ENCODE data around the gene CASP6.

The CASP6 gene

GRCh38 chr4:109675181-109675580, 28.1 kb downstream of the CASP6 start:
- Histone ChIP-seq H3K27ac (ENCODE audit: low read depth, low read length) (no peak overlapping the region), H3K36me3 (ENCODE audit: control insufficient read depth, insufficient read depth, low read length) (no peaks in the 10 kb centered on the region), H2BK120ac (ENCODE audit: low read depth, low read length) (no peak overlapping the region), H3K4me3 (ENCODE audit: low read length) (no peak overlapping the region), H4K8ac (ENCODE audit: low read depth, low read length) (no peak overlapping the region), H3K79me1 (ENCODE audit: low read length) (no peaks in the 10 kb centered on the region), H3K23ac (ENCODE audit: low read length) (no peak overlapping the region), H3K18ac (ENCODE audit: low read length) (no peak overlapping the region), H3K56ac (ENCODE audit: low read length) (no peak overlapping the region), H2BK5ac (ENCODE audit: low read length) (no peak overlapping the region), H3K4ac (ENCODE audit: low read depth, low read length) (no peak overlapping the region), H4K5ac (ENCODE audit: low read length) (no peak overlapping the region), H3K27me3 (ENCODE audit: insufficient read depth, low read length, poor library complexity) (no peaks in the 10 kb centered on the region), H3K4me2 (ENCODE audit: low read length) (no peak overlapping the region), H2BK15ac (replicated peaks; ENCODE audit: low read depth) (no peak overlapping the region), H2AK5ac (ENCODE audit: low read length) (no peak overlapping the region), H3K4me1 (ENCODE audit: control insufficient read depth, low read depth, low read length) (no peaks in the 10 kb centered on the region), H3K9ac (ENCODE audit: low read length) (no peak overlapping the region), H3K79me2 (ENCODE audit: control insufficient read depth, insufficient read depth, low read length) (no peaks in the 10 kb centered on the region)
- no CpG with 5 or more reads among the region's 3 CpGs for WGBS (ENCODE audit: extremely low coverage, insufficient coverage, low lambda C conversion rate)
- DNase-seq = no peak

GRCh38 chr4:109673303-109673702, 29.9 kb downstream of the CASP6 start:
- Histone ChIP-seq H2BK5ac (ENCODE audit: low read length) (no peak overlapping the region), H2BK120ac (ENCODE audit: low read depth, low read length) (no peak overlapping the region), H3K79me1 (ENCODE audit: low read length) (no peaks in the 10 kb centered on the region), H3K4me1 (ENCODE audit: control insufficient read depth, low read depth, low read length) (no peaks in the 10 kb centered on the region), H2BK15ac (replicated peaks; ENCODE audit: low read depth) (no peak overlapping the region), H4K5ac (ENCODE audit: low read length) (no peak overlapping the region), H3K56ac (ENCODE audit: low read length) (no peak overlapping the region), H3K27ac (ENCODE audit: low read depth, low read length) (no peak overlapping the region), H3K27me3 (ENCODE audit: insufficient read depth, low read length, poor library complexity) (no peaks in the 10 kb centered on the region), H3K4ac (ENCODE audit: low read depth, low read length) (no peak overlapping the region), H3K23ac (ENCODE audit: low read length) (no peak overlapping the region), H2AK5ac (ENCODE audit: low read length) (no peak overlapping the region), H3K4me2 (ENCODE audit: low read length) (no peak overlapping the region), H4K8ac (ENCODE audit: low read depth, low read length) (no peak overlapping the region), H3K4me3 (ENCODE audit: low read length) (no peak overlapping the region), H3K9ac (ENCODE audit: low read length) (no peak overlapping the region), H3K36me3 (ENCODE audit: control insufficient read depth, insufficient read depth, low read length) (no peaks in the 10 kb centered on the region), H3K79me2 (ENCODE audit: control insufficient read depth, insufficient read depth, low read length) (no peaks in the 10 kb centered on the region), H3K18ac (ENCODE audit: low read length) (no peak overlapping the region)
- WGBS (ENCODE audit: extremely low coverage, insufficient coverage, low lambda C conversion rate) = no CpG with 5 or more reads among the region's 1 CpG
- DNase-seq = no peak

GRCh38 chr4:109672169-109672930, 30.9 kb downstream of the CASP6 start:
- H3K79me1 ChIP-seq (ENCODE audit: low read length) = no peaks in the 10 kb centered on the region
- H3K4me1 ChIP-seq (ENCODE audit: control insufficient read depth, low read depth, low read length) = no peaks in the 10 kb centered on the region
- H3K4me3 ChIP-seq (ENCODE audit: low read length) = no peak overlapping the region
- H3K79me2 ChIP-seq (ENCODE audit: control insufficient read depth, insufficient read depth, low read length) = no peaks in the 10 kb centered on the region
- no peak overlapping the region for H3K18ac ChIP-seq (ENCODE audit: low read length)
- no peak overlapping the region for H3K9ac ChIP-seq (ENCODE audit: low read length)
- H4K8ac ChIP-seq (ENCODE audit: low read depth, low read length) = no peak overlapping the region
- no peak for DNase-seq
- H2BK15ac ChIP-seq (replicated peaks; ENCODE audit: low read depth) = no peak overlapping the region
- H3K4ac ChIP-seq (ENCODE audit: low read depth, low read length) = no peak overlapping the region
- H2BK120ac ChIP-seq (ENCODE audit: low read depth, low read length) = no peak overlapping the region
- H2BK5ac ChIP-seq (ENCODE audit: low read length) = no peak overlapping the region
- no peaks in the 10 kb centered on the region for H3K36me3 ChIP-seq (ENCODE audit: control insufficient read depth, insufficient read depth, low read length)
- H3K56ac ChIP-seq (ENCODE audit: low read length) = no peak overlapping the region
- no peak overlapping the region for H3K27ac ChIP-seq (ENCODE audit: low read depth, low read length)
- H3K4me2 ChIP-seq (ENCODE audit: low read length) = no peak overlapping the region
- no peak overlapping the region for H3K23ac ChIP-seq (ENCODE audit: low read length)
- no peak overlapping the region for H2AK5ac ChIP-seq (ENCODE audit: low read length)
- no peaks in the 10 kb centered on the region for H3K27me3 ChIP-seq (ENCODE audit: insufficient read depth, low read length, poor library complexity)
- H4K5ac ChIP-seq (ENCODE audit: low read length) = no peak overlapping the region

GRCh38 chr4:109671350-109671749, 31.9 kb downstream of the CASP6 start:
- no peaks in the 10 kb centered on the region for H3K36me3 ChIP-seq (ENCODE audit: control insufficient read depth, insufficient read depth, low read length)
- H4K5ac ChIP-seq (ENCODE audit: low read length) = no peak overlapping the region
- DNase-seq = no peak
- no peak overlapping the region for H3K27ac ChIP-seq (ENCODE audit: low read depth, low read length)
- H3K79me1 ChIP-seq (ENCODE audit: low read length) = no peaks in the 10 kb centered on the region
- H3K4ac ChIP-seq (ENCODE audit: low read depth, low read length) = no peak overlapping the region
- H3K4me3 ChIP-seq (ENCODE audit: low read length) = no peak overlapping the region
- H2BK15ac ChIP-seq (replicated peaks; ENCODE audit: low read depth) = no peak overlapping the region
- H4K8ac ChIP-seq (ENCODE audit: low read depth, low read length) = no peak overlapping the region
- no peak overlapping the region for H2BK5ac ChIP-seq (ENCODE audit: low read length)
- H3K18ac ChIP-seq (ENCODE audit: low read length) = no peak overlapping the region
- no peak overlapping the region for H3K23ac ChIP-seq (ENCODE audit: low read length)
- no peak overlapping the region for H2AK5ac ChIP-seq (ENCODE audit: low read length)
- H3K79me2 ChIP-seq (ENCODE audit: control insufficient read depth, insufficient read depth, low read length) = no peaks in the 10 kb centered on the region
- no peak overlapping the region for H3K56ac ChIP-seq (ENCODE audit: low read length)
- no peak overlapping the region for H3K9ac ChIP-seq (ENCODE audit: low read length)
- no peak overlapping the region for H3K4me2 ChIP-seq (ENCODE audit: low read length)
- no peaks in the 10 kb centered on the region for H3K27me3 ChIP-seq (ENCODE audit: insufficient read depth, low read length, poor library complexity)
- no peak overlapping the region for H2BK120ac ChIP-seq (ENCODE audit: low read depth, low read length)
- no peaks in the 10 kb centered on the region for H3K4me1 ChIP-seq (ENCODE audit: control insufficient read depth, low read depth, low read length)

GRCh38 chr4:109665783-109666485, 37.3 kb downstream of the CASP6 start:
- no peak overlapping the region for H3K9ac ChIP-seq (ENCODE audit: low read length)
- H3K4me1 ChIP-seq (ENCODE audit: control insufficient read depth, low read depth, low read length) = no peaks in the 10 kb centered on the region
- no peak overlapping the region for H3K27ac ChIP-seq (ENCODE audit: low read depth, low read length)
- H3K27me3 ChIP-seq (ENCODE audit: insufficient read depth, low read length, poor library complexity) = no peaks in the 10 kb centered on the region
- no peak overlapping the region for H3K56ac ChIP-seq (ENCODE audit: low read length)
- H4K8ac ChIP-seq (ENCODE audit: low read depth, low read length) = no peak overlapping the region
- no peak overlapping the region for H3K4me2 ChIP-seq (ENCODE audit: low read length)
- H2BK5ac ChIP-seq (ENCODE audit: low read length) = no peak overlapping the region
- H3K4ac ChIP-seq (ENCODE audit: low read depth, low read length) = no peak overlapping the region
- H2BK120ac ChIP-seq (ENCODE audit: low read depth, low read length) = no peak overlapping the region
- no peak overlapping the region for H4K5ac ChIP-seq (ENCODE audit: low read length)
- no peak overlapping the region for H2AK5ac ChIP-seq (ENCODE audit: low read length)
- H2BK15ac ChIP-seq (replicated peaks; ENCODE audit: low read depth) = no peak overlapping the region
- H3K23ac ChIP-seq (ENCODE audit: low read length) = no peak overlapping the region
- no peak overlapping the region for H3K18ac ChIP-seq (ENCODE audit: low read length)
- DNase-seq = no peak
- H3K79me2 ChIP-seq (ENCODE audit: control insufficient read depth, insufficient read depth, low read length) = no peaks in the 10 kb centered on the region
- H3K4me3 ChIP-seq (ENCODE audit: low read length) = no peak overlapping the region
- WGBS (ENCODE audit: extremely low coverage, insufficient coverage, low lambda C conversion rate) = no CpG with 5 or more reads among the region's 5 CpGs
- no peaks in the 10 kb centered on the region for H3K36me3 ChIP-seq (ENCODE audit: control insufficient read depth, insufficient read depth, low read length)
- no peaks in the 10 kb centered on the region for H3K79me1 ChIP-seq (ENCODE audit: low read length)

GRCh38 chr4:109662771-109663170, 40.5 kb downstream of the CASP6 start:
- Histone ChIP-seq H4K5ac (ENCODE audit: low read length) (no peak overlapping the region), H3K27me3 (ENCODE audit: insufficient read depth, low read length, poor library complexity) (no peaks in the 10 kb centered on the region), H2BK120ac (ENCODE audit: low read depth, low read length) (no peak overlapping the region), H2BK5ac (ENCODE audit: low read length) (no peak overlapping the region), H3K79me1 (ENCODE audit: low read length) (no peaks in the 10 kb centered on the region), H3K9ac (ENCODE audit: low read length) (no peak overlapping the region), H3K27ac (ENCODE audit: low read depth, low read length) (no peak overlapping the region), H3K4me2 (ENCODE audit: low read length) (no peak overlapping the region), H2BK15ac (replicated peaks; ENCODE audit: low read depth) (no peak overlapping the region), H3K79me2 (ENCODE audit: control insufficient read depth, insufficient read depth, low read length) (no peaks in the 10 kb centered on the region), H2AK5ac (ENCODE audit: low read length) (no peak overlapping the region), H3K36me3 (ENCODE audit: control insufficient read depth, insufficient read depth, low read length) (no peaks in the 10 kb centered on the region), H3K23ac (ENCODE audit: low read length) (no peak overlapping the region), H3K4ac (ENCODE audit: low read depth, low read length) (no peak overlapping the region), H3K18ac (ENCODE audit: low read length) (no peak overlapping the region), H3K4me3 (ENCODE audit: low read length) (no peak overlapping the region), H3K4me1 (ENCODE audit: control insufficient read depth, low read depth, low read length) (no peaks in the 10 kb centered on the region), H4K8ac (ENCODE audit: low read depth, low read length) (no peak overlapping the region), H3K56ac (ENCODE audit: low read length) (no peak overlapping the region)
- DNase-seq = no peak
- WGBS (ENCODE audit: extremely low coverage, insufficient coverage, low lambda C conversion rate) = no CpG with 5 or more reads among the region's 3 CpGs

All from mesendoderm (in vitro differentiated cells).